SK-N-SH (cell line): ENCODE data around the gene COMT. TPM values are rescaled to one million over a fixed set of nuclear protein-coding genes. Genes with fewer than 3 reads are reported as not detected.

Experiments used
- CTCF ChIA-PET: fragments of 300-600, 350-600 bp; formaldehyde crosslinking; extraction: SDS; loops from one replicate; lab custom pipeline; 2021; lab: Yijun Ruan, JAX
- POLR2A ChIA-PET: fragments of 350-600 bp; sonication (Branson Sonifier 250); formaldehyde crosslinking; extraction: SDS; loops from one replicate; lab custom pipeline; 2020; ENCODE audit warnings: antibody characterized with exemption, inconsistent platforms; lab: Yijun Ruan, JAX
- DNase-seq: peaks from one replicate; pipeline ENCODE4 v3.0.0; 2012
- H2AFZ ChIP-seq: fragments of 200-600 bp; sonication (generic); 2 replicates; pipeline ENCODE4 v1.8.1; 2016; ENCODE audit warnings: antibody characterized with exemption, mild to moderate bottlenecking, low read depth
- H3F3A ChIP-seq: fragments of 200-600 bp; sonication (generic); replicated peaks from 2 replicates; pipeline ENCODE3; 2016; ENCODE audit warnings: antibody characterized with exemption, mild to moderate bottlenecking; ENCODE audit not compliant: insufficient read depth
- H3K27ac ChIP-seq, 2 experiments: fragments of 200-500 bp in 1 of 2; fragments of 200-600 bp in 1 of 2; sonication (Bioruptor generic) in 1 of 2; sonication (generic), shearing (Covaris generic) in 1 of 2; 2 replicates each; pipeline versions ENCODE4 v1.5.1 to v1.6.1; 2014 to 2016; ENCODE audit warnings: low read depth in 2 of 2, inconsistent platforms in 1 of 2, low read length in 1 of 2, mild to moderate bottlenecking in 1 of 2, mixed read lengths in 1 of 2
- H3K27me3 ChIP-seq: fragments of 200-600 bp; sonication (generic), shearing (Covaris generic); 2 replicates; pipeline ENCODE4 v1.6.1; 2016; ENCODE audit warnings: mixed run types; ENCODE audit not compliant: insufficient read depth
- H3K36me3 ChIP-seq, 2 experiments: fragments of 200-500 bp in 1 of 2; fragments of 200-600 bp in 1 of 2; sonication (Bioruptor generic) in 1 of 2; sonication (generic) in 1 of 2; replicated peaks in 1 of 2; 2 replicates each; pipeline versions ENCODE3 to v1.5.1; 2014 to 2016; ENCODE audit warnings: low read length in 1 of 2, mild to moderate bottlenecking in 1 of 2; ENCODE audit not compliant: insufficient read depth in 2 of 2, control insufficient read depth in 1 of 2
- H3K4me1 ChIP-seq, 2 experiments: fragments of 200-500 bp in 1 of 2; fragments of 200-600 bp in 1 of 2; sonication (Bioruptor generic) in 1 of 2; sonication (generic), shearing (Covaris generic) in 1 of 2; 2 replicates each; pipeline versions ENCODE4 v1.5.1 to v1.6.1; 2014 to 2016; ENCODE audit warnings: low read depth in 1 of 2, low read length in 1 of 2, mixed run types in 1 of 2; ENCODE audit not compliant: insufficient read depth in 2 of 2, control insufficient read depth in 1 of 2
- H3K4me2 ChIP-seq: fragments of 200-600 bp; sonication (generic), shearing (Covaris generic); 2 replicates; pipeline ENCODE4 v1.6.1; 2017; ENCODE audit warnings: mixed run types
- H3K4me3 ChIP-seq, 2 experiments: fragments of 200-500 bp in 1 of 2; fragments of 200-600 bp in 1 of 2; sonication (Bioruptor generic) in 1 of 2; sonication (generic), shearing (Covaris generic) in 1 of 2; 2 replicates each; pipeline versions ENCODE4 v1.5.1 to v1.8.1; 2014 to 2016; ENCODE audit warnings: low read depth in 2 of 2, inconsistent platforms in 1 of 2, low read length in 1 of 2, mild to moderate bottlenecking in 1 of 2, mixed read lengths in 1 of 2, moderate library complexity in 1 of 2
- H3K79me2 ChIP-seq: fragments of 200-600 bp; sonication (generic); 2 replicates; pipeline ENCODE4 v1.8.1; 2017; ENCODE audit warnings: mild to moderate bottlenecking; ENCODE audit not compliant: insufficient read depth
- H3K9ac ChIP-seq: fragments of 200-600 bp; sonication (generic); 2 replicates; pipeline ENCODE4 v1.6.1; 2017; ENCODE audit warnings: mixed run types
- H3K9me2 ChIP-seq: fragments of 200-600 bp; sonication (generic); 2 replicates; pipeline ENCODE4 v1.6.1; 2017; ENCODE audit warnings: mixed run types
- H3K9me3 ChIP-seq: fragments of 200-600 bp; sonication (generic); 2 replicates; pipeline ENCODE4 v1.6.1; 2017; ENCODE audit warnings: mixed run types, mild to moderate bottlenecking, moderate library complexity
- H4K20me1 ChIP-seq: fragments of 200-600 bp; sonication (generic); 2 replicates; pipeline ENCODE4 v1.6.1; 2017; ENCODE audit warnings: mild to moderate bottlenecking, mixed run types; ENCODE audit not compliant: insufficient read depth
- ELF1 ChIP-seq: IDR thresholded peaks from 2 replicates; pipeline ENCODE4 v1.4.0; 2012
- FOSL2 ChIP-seq: IDR thresholded peaks from 2 replicates; pipeline ENCODE4 v1.4.0; 2012; ENCODE audit warnings: low read depth, mild to moderate bottlenecking, moderate library complexity, borderline replicate concordance
- FOXM1 ChIP-seq: IDR thresholded peaks from 2 replicates; pipeline ENCODE4 v1.4.0; 2012; ENCODE audit warnings: low read depth, mild to moderate bottlenecking
- GATA2 ChIP-seq: sonication (generic); formaldehyde crosslinking; IDR thresholded peaks from 2 replicates; pipeline ENCODE4 v1.5.0; 2020; ENCODE audit warnings: mild to moderate bottlenecking, missing genetic modification reagents
- IRF3 ChIP-seq: fragments of 150-350 bp; IDR thresholded peaks from 2 replicates; pipeline ENCODE4 v1.6.1; 2016; ENCODE audit warnings: mild to moderate bottlenecking, low read depth, low read length
- JUND ChIP-seq: IDR thresholded peaks from 2 replicates; pipeline ENCODE4 v1.4.0; 2012
- MAX ChIP-seq: IDR thresholded peaks from 2 replicates; pipeline ENCODE4 v1.4.0; 2012; ENCODE audit warnings: low read depth
- MEF2A ChIP-seq: IDR thresholded peaks from 2 replicates; pipeline ENCODE4 v1.4.0; 2012; ENCODE audit warnings: low read depth, borderline replicate concordance
- MXI1 ChIP-seq: IDR thresholded peaks from 2 replicates; pipeline ENCODE4 v1.6.1; 2012; ENCODE audit warnings: mild to moderate bottlenecking, low read depth, low read length, improper control_type of control experiment
- NFIC ChIP-seq: IDR thresholded peaks from 2 replicates; pipeline ENCODE4 v1.4.0; 2012; ENCODE audit warnings: borderline replicate concordance
- PBX3 ChIP-seq: IDR thresholded peaks from 2 replicates; pipeline ENCODE4; 2012
- POLR2AphosphoS5 ChIP-seq: IDR thresholded peaks from 2 replicates; pipeline ENCODE4 v1.6.1; 2012; ENCODE audit warnings: low read depth, low read length
- RXRA ChIP-seq: IDR thresholded peaks from 2 replicates; pipeline ENCODE4 v1.4.0; 2012; ENCODE audit warnings: low read depth, mild to moderate bottlenecking, borderline replicate concordance
- SIN3A ChIP-seq: IDR thresholded peaks from 2 replicates; pipeline ENCODE4 v1.6.1; 2012; ENCODE audit warnings: low read depth, mild to moderate bottlenecking, low read length, moderate library complexity, borderline replicate concordance
- SMC3 ChIP-seq: IDR thresholded peaks from 2 replicates; pipeline ENCODE4 v1.6.1; 2012; ENCODE audit warnings: low read depth, low read length, improper control_type of control experiment
- TCF12 ChIP-seq: IDR thresholded peaks from 2 replicates; pipeline ENCODE4 v1.4.0; 2012
- TEAD4 ChIP-seq: IDR thresholded peaks from 2 replicates; pipeline ENCODE4 v1.4.0; 2012; ENCODE audit warnings: mild to moderate bottlenecking, borderline replicate concordance; ENCODE audit not compliant: insufficient read depth
- WGBS: methylation state at CpG from one replicate; pipeline ENCODE4 v1.1.6; 2017; ENCODE audit warnings: low lambda C conversion rate; 5-methylcytosine and 5-hydroxymethylcytosine counted together
- polyA plus RNA-seq, 3 experiments: library from polyadenylated mRNA; depleted of rRNA; stranded (reverse); fragments of >200 nt; gene quantifications; 2 replicates each; pipeline ENCODE4 v1.2.3, GENCODE V29; 2012
- TF ChIP-seq, protein P1 (sequence below): IDR thresholded peaks from 2 replicates; pipeline ENCODE4 v1.6.1; 2012; ENCODE audit warnings: mild to moderate bottlenecking, low read depth, low read length, moderate library complexity
- TF ChIP-seq, protein P2 (sequence below): fragments of 150-350 bp; IDR thresholded peaks from 2 replicates; pipeline ENCODE4 v1.6.1; 2017; ENCODE audit warnings: antibody characterized with exemption, low read length, low read depth, borderline replicate concordance

COMT gene
- polyA plus RNA-seq, 1 of the 3 experiments (the other 2 are of a cell fraction) = 343 TPM

DNA sequence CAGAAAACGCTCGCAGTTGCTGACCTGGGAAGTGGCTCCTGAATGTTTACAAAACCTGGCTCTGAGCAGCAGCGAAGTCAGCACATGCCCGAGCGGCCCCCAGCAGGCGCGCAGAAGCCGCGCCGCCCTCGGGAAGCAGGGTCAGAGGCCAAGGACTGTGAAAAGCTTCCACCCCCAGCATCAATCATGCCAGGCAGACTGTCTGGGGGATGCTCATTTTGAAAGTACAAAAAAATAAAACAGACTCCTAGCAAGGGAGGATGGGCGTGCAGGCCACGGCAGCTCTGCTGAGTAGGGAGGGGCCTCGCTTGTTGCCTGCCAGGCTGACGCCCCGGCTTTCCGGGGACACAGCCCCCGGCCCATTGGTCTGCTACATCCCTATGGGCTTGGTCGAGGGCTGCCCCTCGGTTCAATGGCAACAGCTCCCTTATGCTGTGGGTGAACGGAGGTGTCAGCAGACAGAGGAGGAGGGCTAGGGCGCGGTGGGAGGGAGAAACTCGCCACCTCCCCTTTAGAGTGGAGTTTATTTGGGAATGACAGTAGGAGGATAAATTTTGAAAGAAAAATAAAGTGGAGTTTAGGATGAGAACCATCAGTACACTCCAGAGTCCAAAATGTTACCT is 49.2 kb upstream of the COMT start (continued):
- TF ChIP-seq, protein P1, sequence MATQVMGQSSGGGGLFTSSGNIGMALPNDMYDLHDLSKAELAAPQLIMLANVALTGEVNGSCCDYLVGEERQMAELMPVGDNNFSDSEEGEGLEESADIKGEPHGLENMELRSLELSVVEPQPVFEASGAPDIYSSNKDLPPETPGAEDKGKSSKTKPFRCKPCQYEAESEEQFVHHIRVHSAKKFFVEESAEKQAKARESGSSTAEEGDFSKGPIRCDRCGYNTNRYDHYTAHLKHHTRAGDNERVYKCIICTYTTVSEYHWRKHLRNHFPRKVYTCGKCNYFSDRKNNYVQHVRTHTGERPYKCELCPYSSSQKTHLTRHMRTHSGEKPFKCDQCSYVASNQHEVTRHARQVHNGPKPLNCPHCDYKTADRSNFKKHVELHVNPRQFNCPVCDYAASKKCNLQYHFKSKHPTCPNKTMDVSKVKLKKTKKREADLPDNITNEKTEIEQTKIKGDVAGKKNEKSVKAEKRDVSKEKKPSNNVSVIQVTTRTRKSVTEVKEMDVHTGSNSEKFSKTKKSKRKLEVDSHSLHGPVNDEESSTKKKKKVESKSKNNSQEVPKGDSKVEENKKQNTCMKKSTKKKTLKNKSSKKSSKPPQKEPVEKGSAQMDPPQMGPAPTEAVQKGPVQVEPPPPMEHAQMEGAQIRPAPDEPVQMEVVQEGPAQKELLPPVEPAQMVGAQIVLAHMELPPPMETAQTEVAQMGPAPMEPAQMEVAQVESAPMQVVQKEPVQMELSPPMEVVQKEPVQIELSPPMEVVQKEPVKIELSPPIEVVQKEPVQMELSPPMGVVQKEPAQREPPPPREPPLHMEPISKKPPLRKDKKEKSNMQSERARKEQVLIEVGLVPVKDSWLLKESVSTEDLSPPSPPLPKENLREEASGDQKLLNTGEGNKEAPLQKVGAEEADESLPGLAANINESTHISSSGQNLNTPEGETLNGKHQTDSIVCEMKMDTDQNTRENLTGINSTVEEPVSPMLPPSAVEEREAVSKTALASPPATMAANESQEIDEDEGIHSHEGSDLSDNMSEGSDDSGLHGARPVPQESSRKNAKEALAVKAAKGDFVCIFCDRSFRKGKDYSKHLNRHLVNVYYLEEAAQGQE = no peak
- TF ChIP-seq TCF12 = no peak
- peak; percentile 21; the same call in 1 of the 2 replicates for TF ChIP-seq PBX3
- TF ChIP-seq JUND = no peak
- no peak for TF ChIP-seq TEAD4
- 0 out of 2 replicates have a peak, but pooled peaks have one; percentile 9 for TF ChIP-seq MAX
- no peak for TF ChIP-seq IRF3
- no peak for TF ChIP-seq SIN3A
- TF ChIP-seq NFIC = no peak
- no peak for TF ChIP-seq RXRA
- TF ChIP-seq FOXM1 = no peak
- TF ChIP-seq MXI1 = peak; percentile 1; the same call in 1 of the 2 replicates
- no peak for TF ChIP-seq GATA2

DNA sequence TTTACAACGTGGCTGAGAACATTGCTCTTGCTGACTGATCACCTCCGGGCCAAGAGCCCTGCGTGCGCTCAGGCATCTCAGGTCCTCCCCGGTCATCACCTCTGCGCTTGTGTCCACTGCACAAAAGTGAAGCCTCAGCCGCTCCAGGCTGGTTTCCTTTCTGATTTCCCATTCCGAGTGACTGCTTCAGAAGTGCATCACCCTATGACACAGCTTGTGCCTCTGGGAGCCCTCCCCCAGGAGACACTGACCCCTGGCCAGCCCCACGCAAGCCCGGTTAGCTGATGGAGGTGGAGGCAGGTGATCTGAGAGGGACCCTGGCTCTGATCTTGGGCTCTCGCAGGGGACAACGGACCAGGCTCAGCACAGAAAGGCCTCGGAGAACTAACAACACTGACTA is 48.6 kb upstream of the COMT start:
- Histone ChIP-seq H3K9ac (no peak overlapping the region), H3F3A (peaks cover 8% of the 10 kb centered on the region), H4K20me1 (no peaks in the 10 kb centered on the region), H3K27me3 (no peaks in the 10 kb centered on the region), H3K4me3 (no peak overlapping the region), H2AFZ (no peak overlapping the region), H3K9me3 (no peaks in the 10 kb centered on the region), H3K9me2 (no peaks in the 10 kb centered on the region), H3K4me2 (no peak overlapping the region), H3K36me3 (peaks cover 0 to 2% of the 10 kb centered on the region in 2 experiments), H3K27ac (peak overlapping the region in 1 of 2 experiments; percentile 98; a peak in 2 of 4 replicates), H3K4me1 (peaks cover 31 to 55% of the 10 kb centered on the region in 2 experiments), H3K79me2 (no peaks in the 10 kb centered on the region)
- POLR2A ChIA-PET = no interaction called here
- CTCF ChIA-PET = interaction anchor here (0.7 to 4.5 kb wide), 6 partner anchors 14 to 163 kb away, joined by 3 to 43 read pairs (median 6); no protein-coding TSS in a partner anchor
- DNase-seq = no peak
- 91% methylated on average over 13 of the region's 13 CpGs for WGBS
- TF ChIP-seq FOSL2 = no peak
- no peak for TF ChIP-seq PBX3
- TF ChIP-seq POLR2AphosphoS5 = no peak
- no peak for TF ChIP-seq SMC3
- TF ChIP-seq NFIC = no peak
- TF ChIP-seq MEF2A = no peak
- TF ChIP-seq, protein P2, sequence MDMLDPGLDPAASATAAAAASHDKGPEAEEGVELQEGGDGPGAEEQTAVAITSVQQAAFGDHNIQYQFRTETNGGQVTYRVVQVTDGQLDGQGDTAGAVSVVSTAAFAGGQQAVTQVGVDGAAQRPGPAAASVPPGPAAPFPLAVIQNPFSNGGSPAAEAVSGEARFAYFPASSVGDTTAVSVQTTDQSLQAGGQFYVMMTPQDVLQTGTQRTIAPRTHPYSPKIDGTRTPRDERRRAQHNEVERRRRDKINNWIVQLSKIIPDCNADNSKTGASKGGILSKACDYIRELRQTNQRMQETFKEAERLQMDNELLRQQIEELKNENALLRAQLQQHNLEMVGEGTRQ = no peak
- no peak for TF ChIP-seq JUND
- no peak for TF ChIP-seq ELF1
- TF ChIP-seq TEAD4 = no peak
